Activated CD8-positive, alpha-beta T cell treated with anti-CD3 and anti-CD28 coated beads, Interleukin-2, amount 10 ng/mL, durations not matched to agents 7 days and 5 days (primary cell): ENCODE measurements around the gene AASDHPPT. TPM values are rescaled to one million over a fixed set of nuclear protein-coding genes. Genes with fewer than 3 reads are reported as not detected.
"Not testable (repeated sequence)": the region's sequence is repeated elsewhere in the genome, so short reads cannot be mapped to it uniquely, and the experiment has no call there.

Experiments used
- ATAC-seq: fragments of 150-1000 bp; cut with Tn5 transposase; one replicate; pipeline ENCODE4 v1.10.0; 2021; ENCODE audit warnings: moderate library complexity
- CTCF ChIA-PET: fragments of 350-600 bp; sonication (Branson Sonifier 250); formaldehyde crosslinking; loops from one replicate; lab custom pipeline; 2021; ENCODE audit warnings: antibody characterized with exemption; lab: Charles Lee
- POLR2A ChIA-PET: fragments of 350-600 bp; sonication (Branson Sonifier 250); formaldehyde crosslinking; loops from one replicate; lab custom pipeline; 2021; ENCODE audit warnings: antibody characterized with exemption; lab: Charles Lee
- DNase-seq: peaks from one replicate; pipeline ENCODE4 v3.0.0-alpha.2; 2020
- H3K27ac Mint-ChIP-seq: one replicate; pipeline ENCODE4 v1.8.0; 2021; ENCODE audit warnings: mild to moderate bottlenecking, mixed read lengths
- H3K27me3 Mint-ChIP-seq: one replicate; pipeline ENCODE4 v1.8.0; 2021; ENCODE audit warnings: low read depth, mixed read lengths
- H3K36me3 Mint-ChIP-seq: one replicate; pipeline ENCODE4 v1.8.0; 2021; ENCODE audit warnings: low read depth, mixed read lengths
- H3K4me1 Mint-ChIP-seq: one replicate; pipeline ENCODE4 v1.8.0; 2021; ENCODE audit warnings: low read depth, mixed read lengths
- H3K4me3 Mint-ChIP-seq: one replicate; pipeline ENCODE4 v1.8.0; 2021; ENCODE audit warnings: mild to moderate bottlenecking, mixed read lengths
- H3K9me3 Mint-ChIP-seq: one replicate; pipeline ENCODE4 v1.8.0; 2022; ENCODE audit warnings: mixed read lengths; ENCODE audit not compliant: insufficient read depth
- total RNA-seq, 2 experiments: library from RNA; stranded (reverse); gene quantifications; one replicate each; pipeline ENCODE4 v1.2.3, GENCODE V29; 2021

The AASDHPPT gene, protein sequence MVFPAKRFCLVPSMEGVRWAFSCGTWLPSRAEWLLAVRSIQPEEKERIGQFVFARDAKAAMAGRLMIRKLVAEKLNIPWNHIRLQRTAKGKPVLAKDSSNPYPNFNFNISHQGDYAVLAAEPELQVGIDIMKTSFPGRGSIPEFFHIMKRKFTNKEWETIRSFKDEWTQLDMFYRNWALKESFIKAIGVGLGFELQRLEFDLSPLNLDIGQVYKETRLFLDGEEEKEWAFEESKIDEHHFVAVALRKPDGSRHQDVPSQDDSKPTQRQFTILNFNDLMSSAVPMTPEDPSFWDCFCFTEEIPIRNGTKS
- 10 to 100 TPM; 30.9 to 31.2 TPM for total RNA-seq

- CTCF ChIA-PET: interaction anchor here (0.6 to 3.2 kb wide), 9 partner anchors 8 to 60 kb away, joined by 3 to 18 read pairs (median 7); no protein-coding TSS in a partner anchor
- no peak for ATAC-seq
- Mint-ChIP-seq H3K4me3 (peak within 1 kb of the TSS; percentile 95), H3K27me3 (no peaks in the 10 kb centered on the region), H3K27ac (peak within 1 kb of the TSS; percentile 97), H3K9me3 (no peaks in the 10 kb centered on the region), H3K36me3 (peaks cover 29% of the 10 kb centered on the region), H3K4me1 (peaks cover 40% of the 10 kb centered on the region)
- POLR2A ChIA-PET: interaction anchor here (0.7 to 1.0 kb wide), 4 partner anchors 13 to 58 kb away, joined by 3 to 6 read pairs (median 4); no protein-coding TSS in a partner anchor
- DNase-seq: no peak
Observed at GRCh38 chr11:106077609-106078455, at the start of gene AASDHPPT. Gene AASDHPPT, plus strand, starts transcription at chr11:106077662. Its CDS starts 49 bp downstream, at chr11:106077711.

DNA sequence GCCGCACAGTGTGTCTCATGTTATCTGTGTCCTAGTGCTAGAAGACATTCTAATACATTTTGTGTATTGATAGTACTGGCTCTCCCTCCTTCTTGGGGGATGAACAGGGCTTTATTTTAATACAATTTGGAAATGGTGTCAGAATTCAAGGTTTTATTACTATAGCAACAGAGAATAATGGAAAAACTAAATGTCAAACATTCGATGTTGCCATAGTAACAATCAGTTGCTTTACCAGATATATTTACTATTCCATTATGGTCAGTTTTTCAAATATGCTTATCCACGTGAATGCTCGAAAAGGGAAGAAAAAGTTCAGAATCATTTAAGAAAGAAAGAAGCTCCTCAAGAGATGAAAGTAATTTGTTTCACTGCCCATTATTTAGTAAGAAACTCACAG, 46.9 kb upstream of the AASDHPPT start:
- ChIA-PET CTCF (interaction anchor here (1.8 kb wide), 1 partner anchor 13 kb away, joined by 4 read pairs; no protein-coding TSS in a partner anchor), POLR2A (no interaction called here)
- Mint-ChIP-seq H3K36me3 (no peaks in the 10 kb centered on the region), H3K9me3 (no peaks in the 10 kb centered on the region), H3K27me3 (peaks cover 24% of the 10 kb centered on the region), H3K4me1 (no peaks in the 10 kb centered on the region), H3K27ac (no peak overlapping the region), H3K4me3 (no peak overlapping the region)
- ATAC-seq (no peak), DNase-seq (no peak)

DNA sequence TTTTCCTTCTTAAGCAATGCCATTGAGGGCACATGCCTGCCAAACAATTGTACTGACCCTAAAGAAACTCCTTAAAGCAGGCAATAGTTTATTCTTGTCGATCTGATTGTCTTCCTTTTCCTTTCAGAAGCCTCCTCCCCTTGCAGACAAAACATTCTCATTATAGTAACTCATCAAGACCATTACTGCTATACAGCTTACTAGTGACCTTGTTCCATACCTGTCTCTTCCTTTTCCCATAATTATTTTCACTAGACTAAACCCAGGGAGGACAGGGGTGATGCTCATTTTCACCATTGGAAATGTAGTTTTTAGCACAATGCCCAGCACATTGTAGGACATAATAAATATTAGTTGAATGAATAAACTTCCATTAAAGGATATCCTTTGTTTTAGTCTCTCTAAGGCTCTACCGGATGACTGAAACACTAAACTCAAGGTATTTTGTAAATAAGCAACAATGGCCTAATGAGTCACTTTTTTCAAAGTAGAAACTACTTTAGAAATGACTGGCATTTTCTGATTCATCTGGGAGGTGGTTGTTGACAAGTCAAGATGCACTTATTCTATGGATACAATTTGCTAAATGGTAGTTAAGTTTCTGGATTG, 46.2 kb upstream of the AASDHPPT start:
- H3K4me1 Mint-ChIP-seq: no peaks in the 10 kb centered on the region
- no peak overlapping the region for H3K27ac Mint-ChIP-seq
- DNase-seq: no peak
- CTCF ChIA-PET: interaction anchor here (1.8 kb wide), 1 partner anchor 13 kb away, joined by 4 read pairs; no protein-coding TSS in a partner anchor
- peaks cover 24% of the 10 kb centered on the region for H3K27me3 Mint-ChIP-seq
- ATAC-seq: no peak
- POLR2A ChIA-PET: no interaction called here
- no peaks in the 10 kb centered on the region for H3K36me3 Mint-ChIP-seq
- no peaks in the 10 kb centered on the region for H3K9me3 Mint-ChIP-seq
- no peak overlapping the region for H3K4me3 Mint-ChIP-seq

DNA sequence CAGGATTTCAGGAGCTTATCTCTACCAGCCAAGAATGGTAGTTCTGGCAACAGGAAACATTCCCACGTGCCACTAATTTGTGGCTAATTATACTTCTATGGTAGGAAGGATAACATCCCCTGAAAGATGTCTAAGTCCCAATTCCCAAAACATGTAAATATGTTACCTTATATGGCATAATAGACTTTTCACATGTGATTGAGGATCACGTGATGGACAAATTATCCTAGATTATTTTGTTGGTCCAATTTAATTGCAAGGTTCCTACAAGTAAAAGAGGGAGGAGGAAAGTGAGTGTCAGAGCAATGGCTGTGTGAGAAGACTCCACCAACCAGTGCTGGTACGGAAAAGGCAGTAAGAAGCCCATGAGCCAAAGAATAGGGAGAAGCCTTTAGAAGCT, 45.5 kb upstream of the AASDHPPT start:
- CTCF ChIA-PET: no interaction called here
- DNase-seq: no peak
- Mint-ChIP-seq H3K4me1 (no peaks in the 10 kb centered on the region), H3K9me3 (no peaks in the 10 kb centered on the region), H3K27me3 (peaks cover 24% of the 10 kb centered on the region), H3K27ac (no peak overlapping the region), H3K36me3 (no peaks in the 10 kb centered on the region), H3K4me3 (no peak overlapping the region)
- POLR2A ChIA-PET: no interaction called here
- ATAC-seq: no peak

DNA sequence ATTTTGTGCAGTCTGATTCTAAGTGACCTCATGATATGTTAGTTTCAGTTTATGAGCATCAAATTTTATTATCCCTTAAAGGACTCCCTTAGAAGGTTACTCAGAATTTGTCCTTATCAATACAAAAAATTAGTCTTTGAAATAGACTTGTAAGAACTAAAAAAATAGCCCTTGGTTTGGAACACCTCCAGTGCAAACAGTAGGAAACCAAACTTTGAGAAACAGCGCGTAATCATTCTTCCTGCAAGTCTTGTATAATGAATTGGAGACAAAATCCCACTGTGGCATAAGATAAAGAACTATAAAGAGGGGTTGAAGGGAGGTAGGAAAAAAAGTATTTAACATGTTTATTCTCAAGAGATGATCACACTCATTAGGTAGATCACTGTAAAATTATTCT, 44.6 kb upstream of the AASDHPPT start:
- H3K4me3 Mint-ChIP-seq: no peak overlapping the region
- peaks cover 24% of the 10 kb centered on the region for H3K27me3 Mint-ChIP-seq
- no peak overlapping the region for H3K27ac Mint-ChIP-seq
- ATAC-seq (no peak), DNase-seq (no peak)
- ChIA-PET POLR2A (no interaction called here), CTCF (no interaction called here)
- no peaks in the 10 kb centered on the region for H3K36me3 Mint-ChIP-seq
- no peaks in the 10 kb centered on the region for H3K4me1 Mint-ChIP-seq
- no peaks in the 10 kb centered on the region for H3K9me3 Mint-ChIP-seq

DNA sequence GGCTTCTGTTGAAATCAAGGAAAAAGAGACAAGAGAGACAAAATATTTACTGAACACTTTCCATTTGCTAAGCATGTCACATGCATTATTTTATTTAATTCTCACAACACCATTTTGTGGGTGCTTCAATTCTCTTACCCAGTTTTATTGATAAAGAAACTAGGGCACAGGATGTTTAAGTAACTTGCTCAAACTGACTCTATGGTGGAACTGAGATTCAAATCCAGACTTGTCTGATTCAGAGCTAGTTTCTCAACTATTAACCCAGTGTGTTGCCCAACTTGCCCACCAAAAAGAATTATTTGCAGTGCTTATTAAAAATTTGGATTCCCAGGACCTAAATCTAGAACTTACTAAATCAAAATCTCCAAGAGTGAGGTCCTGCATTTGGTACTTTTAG, 33.9 kb upstream of the AASDHPPT start:
- H3K27ac Mint-ChIP-seq: no peak overlapping the region

DNA sequence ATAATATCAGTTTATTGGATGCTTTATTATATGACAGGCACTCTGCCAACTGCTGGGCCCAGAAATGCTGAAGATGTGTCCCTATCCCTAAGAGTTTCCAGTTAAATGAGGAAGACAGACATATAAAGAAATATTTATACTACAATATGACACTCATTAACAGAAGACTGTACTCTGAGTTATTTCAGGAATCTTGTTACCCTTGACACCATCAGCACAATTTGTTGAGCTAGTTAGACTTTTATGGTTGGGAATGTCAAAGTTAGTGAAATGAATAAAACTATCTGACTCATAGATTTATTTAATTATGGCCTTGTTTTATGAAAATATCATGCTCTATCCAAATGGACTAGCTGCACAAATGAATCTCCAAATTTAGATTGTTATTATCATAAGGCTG, 29.8 kb upstream of the AASDHPPT start:
- Mint-ChIP-seq H3K27ac (no peak overlapping the region), H3K36me3 (no peaks in the 10 kb centered on the region), H3K27me3 (peaks cover 16% of the 10 kb centered on the region), H3K9me3 (no peaks in the 10 kb centered on the region), H3K4me3 (no peak overlapping the region), H3K4me1 (no peaks in the 10 kb centered on the region)
- ATAC-seq (no peak), DNase-seq (no peak)
- CTCF ChIA-PET: no interaction called here
- POLR2A ChIA-PET: no interaction called here

More for the DNA sequence above, 33.9 kb upstream of the AASDHPPT start:
- DNase-seq: no peak
- ATAC-seq: no peak
- Mint-ChIP-seq H3K4me3 (no peak overlapping the region), H3K9me3 (no peaks in the 10 kb centered on the region), H3K36me3 (no peaks in the 10 kb centered on the region), H3K27me3 (peaks cover 14% of the 10 kb centered on the region), H3K4me1 (no peaks in the 10 kb centered on the region)
- ChIA-PET POLR2A (no interaction called here), CTCF (no interaction called here)

DNA sequence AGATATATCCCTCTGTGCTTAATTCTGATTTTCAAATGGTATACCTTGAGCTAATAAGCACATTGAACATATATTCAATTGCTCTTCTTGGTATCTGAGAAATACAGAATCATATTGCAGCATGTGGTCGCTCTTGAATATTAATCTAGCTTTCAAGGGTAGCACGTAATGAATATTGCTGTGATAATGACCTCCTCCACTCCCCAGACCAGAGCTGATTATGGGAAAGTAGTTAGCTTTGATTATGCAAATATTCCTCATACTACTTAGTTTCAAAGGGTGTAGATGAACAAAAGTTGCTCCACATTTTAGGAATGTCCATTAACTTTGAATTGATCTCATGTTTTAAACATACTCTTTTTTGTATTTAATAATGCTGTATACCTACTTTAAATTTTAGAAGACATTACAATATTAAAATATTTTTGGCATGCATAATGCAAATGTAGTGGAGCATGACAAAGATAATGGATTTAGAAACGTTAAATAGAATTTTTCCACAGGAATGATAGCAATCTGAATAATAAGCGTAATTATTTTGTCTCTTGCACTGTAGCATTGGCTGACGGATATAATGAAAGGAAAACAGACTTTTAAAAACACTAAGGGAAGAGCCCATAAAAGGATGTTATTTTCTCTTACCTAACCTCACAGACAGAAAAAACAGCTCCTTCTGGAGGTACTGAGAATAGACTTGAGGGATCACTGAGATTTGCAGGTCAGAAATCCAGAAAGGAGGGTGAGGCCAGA, 27.6 kb upstream of the AASDHPPT start:
- ATAC-seq (no peak), DNase-seq (no peak)
- Mint-ChIP-seq H3K4me1 (no peaks in the 10 kb centered on the region), H3K27me3 (peaks cover 10% of the 10 kb centered on the region), H3K9me3 (no peaks in the 10 kb centered on the region), H3K4me3 (no peak overlapping the region), H3K36me3 (no peaks in the 10 kb centered on the region), H3K27ac (no peak overlapping the region)
- ChIA-PET CTCF (interaction anchor here (1.1 to 1.5 kb wide), 3 partner anchors 8 to 27 kb away, joined by 3 read pairs; partner anchors contain the start of genes AASDHPPT and KBTBD3), POLR2A (no interaction called here)

DNA sequence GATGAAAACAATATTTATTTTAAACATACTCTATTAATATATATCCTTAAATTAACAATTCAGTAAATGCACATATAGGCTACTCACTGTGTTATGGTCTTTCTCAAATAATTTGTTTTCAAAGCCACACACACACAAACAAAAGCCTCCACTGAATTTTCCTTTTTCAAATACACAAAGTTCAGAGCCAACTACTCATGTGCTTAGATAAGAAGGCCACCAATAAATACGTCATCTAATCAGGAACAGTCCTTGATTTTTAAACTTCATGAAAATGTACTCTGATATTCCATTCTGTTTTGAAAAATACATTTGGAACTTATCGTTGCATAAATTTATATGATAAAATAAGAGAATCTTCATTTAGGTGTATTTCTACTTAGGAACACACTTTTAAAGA, 26.4 kb upstream of the AASDHPPT start:
- peaks cover 6% of the 10 kb centered on the region for H3K27me3 Mint-ChIP-seq
- H3K27ac Mint-ChIP-seq: no peak overlapping the region
- no peak overlapping the region for H3K4me3 Mint-ChIP-seq
- DNase-seq (no peak), ATAC-seq (no peak)
- POLR2A ChIA-PET: no interaction called here
- no peaks in the 10 kb centered on the region for H3K4me1 Mint-ChIP-seq
- CTCF ChIA-PET: no interaction called here
- no peaks in the 10 kb centered on the region for H3K36me3 Mint-ChIP-seq
- H3K9me3 Mint-ChIP-seq: no peaks in the 10 kb centered on the region

DNA sequence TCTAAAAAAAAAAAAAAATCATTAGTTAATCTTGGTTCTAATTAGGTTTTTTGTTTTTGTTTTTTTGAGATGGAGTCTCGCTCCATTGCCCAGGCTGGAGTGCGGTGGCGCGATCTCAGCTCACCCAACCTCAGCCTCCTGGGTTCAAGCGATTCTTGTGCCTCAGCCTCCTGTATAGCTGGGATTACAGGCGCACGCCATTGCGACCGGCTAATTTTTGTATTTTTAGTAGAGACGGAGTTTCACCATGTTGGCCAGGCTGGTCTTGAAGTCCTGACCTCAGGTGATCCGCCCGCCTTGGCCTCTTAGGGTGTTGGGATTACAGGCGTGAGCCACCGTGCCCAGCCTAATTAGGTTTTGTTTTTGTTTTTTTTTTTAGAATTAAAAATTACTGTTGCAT, 19.1 kb upstream of the AASDHPPT start:
- H3K36me3 Mint-ChIP-seq, POLR2A ChIA-PET, H3K4me3 Mint-ChIP-seq, ATAC-seq, H3K9me3 Mint-ChIP-seq, CTCF ChIA-PET, H3K27me3 Mint-ChIP-seq, DNase-seq, H3K27ac Mint-ChIP-seq: not testable (repeated sequence)
- H3K4me1 Mint-ChIP-seq: peaks cover 11% of the 10 kb centered on the region

GRCh38 chr11:106059617-106060016, 17.8 kb upstream of the AASDHPPT start:
- peaks cover 11% of the 10 kb centered on the region for H3K4me1 Mint-ChIP-seq
- H3K27me3 Mint-ChIP-seq: no peaks in the 10 kb centered on the region
- no peak overlapping the region for H3K27ac Mint-ChIP-seq
- ChIA-PET POLR2A (no interaction called here), CTCF (interaction anchor here (1.8 kb wide), 1 partner anchor 17 kb away, joined by 7 read pairs; the partner anchor contains the start of genes AASDHPPT and KBTBD3)
- DNase-seq: no peak
- no peak overlapping the region for H3K4me3 Mint-ChIP-seq
- H3K36me3 Mint-ChIP-seq: peaks cover 5% of the 10 kb centered on the region
- no peak for ATAC-seq
- H3K9me3 Mint-ChIP-seq: no peaks in the 10 kb centered on the region
